Epithelial cell of esophagus (primary cell): ENCODE data around the gene FAR2.

Experiments used
- DNase-seq: peaks from one replicate; pipeline ENCODE4 v3.0.0; 2010; ENCODE audit warnings: low read depth
- H3K4me3 ChIP-seq: 2 replicates; pipeline ENCODE4 v1.5.1; 2011; ENCODE audit warnings: mild to moderate bottlenecking, low read length, control low read depth
- CTCF ChIP-seq: IDR thresholded peaks from 2 replicates; pipeline ENCODE4 v1.5.1; 2011; ENCODE audit warnings: low read depth, mild to moderate bottlenecking, low read length, control low read depth, inconsistent platforms; ENCODE audit not compliant: insufficient read depth; ENCODE audit errors: missing control alignments

The FAR2 gene

GRCh38 chr12:29187756-29188155 is 38.7 kb downstream of the FAR2 start:
- no peak for TF ChIP-seq CTCF
- no peak overlapping the region for H3K4me3 ChIP-seq
- no peak for DNase-seq

GRCh38 chr12:29191267-29191850 is 42.3 kb downstream of the FAR2 start:
- no peak for TF ChIP-seq CTCF
- peak; percentile 2 for DNase-seq

GRCh38 chr12:29198901-29199300 is 49.8 kb downstream of the FAR2 start:
- H3K4me3 ChIP-seq: no peak overlapping the region
- DNase-seq: peak; percentile 18
- TF ChIP-seq CTCF: no peak

More at GRCh38 chr12:29191267-29191850, 42.3 kb downstream of the FAR2 start:
- no peak overlapping the region for H3K4me3 ChIP-seq

- no peak for DNase-seq
- TF ChIP-seq CTCF: no peak
- no peak overlapping the region for H3K4me3 ChIP-seq
Measured at GRCh38 chr12:29200586-29200985, 51.5 kb downstream of the FAR2 start.

GRCh38 chr12:29201296-29201695 is 52.2 kb downstream of the FAR2 start:
- DNase-seq: no peak
- no peak for TF ChIP-seq CTCF
- no peak overlapping the region for H3K4me3 ChIP-seq

GRCh38 chr12:29201746-29202145 is 52.7 kb downstream of the FAR2 start:
- no peak overlapping the region for H3K4me3 ChIP-seq
- TF ChIP-seq CTCF: no peak
- DNase-seq: no peak

- no peak for TF ChIP-seq CTCF
- DNase-seq: no peak
- H3K4me3 ChIP-seq: no peak overlapping the region
Measured at GRCh38 chr12:29204521-29204920, 55.4 kb downstream of the FAR2 start.
